H1 (cell line): ENCODE measurements around the gene SCAF1. TPM values are rescaled to one million over a fixed set of nuclear protein-coding genes. Genes with fewer than 3 reads are reported as not detected.
A peak's percentile ranks its signal among the peaks of the same experiment; 100 is the strongest.

Experiments used
- BACH1 ChIP-seq: IDR thresholded peaks from 2 replicates; pipeline ENCODE4 v1.6.1; 2012; ENCODE audit warnings: low read length, improper control_type of control experiment
- BCL11A ChIP-seq, 2 experiments: IDR thresholded peaks; one replicate each; pipeline ENCODE4 v1.6.1; 2011; ENCODE audit warnings: low read depth in 2 of 2, low read length in 2 of 2, mild to moderate bottlenecking in 2 of 2
- CBX5 ChIP-seq: fragments of 300-800, 300-1000 bp; sonication (generic); IDR thresholded peaks from 2 replicates; pipeline ENCODE4 v1.7.1; 2016; ENCODE audit warnings: antibody characterized with exemption, low read length, low read depth
- CHD1 ChIP-seq: IDR thresholded peaks from 2 replicates; pipeline ENCODE4 v1.6.1; 2012; ENCODE audit warnings: low read depth, low read length, improper control_type of control experiment
- CTBP2 ChIP-seq: IDR thresholded peaks from 2 replicates; pipeline ENCODE4 v1.7.0; 2011; ENCODE audit warnings: borderline replicate concordance, mild to moderate bottlenecking, moderate library complexity, mixed read lengths, low read length; ENCODE audit not compliant: insufficient read depth, insufficient read length
- EGR1 ChIP-seq: IDR thresholded peaks from 2 replicates; pipeline ENCODE4 v1.6.1; 2011; ENCODE audit warnings: low read depth, low read length, borderline replicate concordance
- EP300 ChIP-seq, 2 experiments: IDR thresholded peaks; 1 replicate in 1 of 2; 2 replicates in 1 of 2; pipeline ENCODE4 v1.6.1; 2011 to 2012; ENCODE audit warnings: low read depth in 2 of 2, low read length in 2 of 2, mild to moderate bottlenecking in 2 of 2, borderline replicate concordance in 1 of 2, inconsistent platforms in 1 of 2, moderate library complexity in 1 of 2
- GABPA ChIP-seq: IDR thresholded peaks from 2 replicates; pipeline ENCODE4 v1.6.1; 2011; ENCODE audit warnings: mild to moderate bottlenecking, low read length, moderate library complexity, borderline replicate concordance; ENCODE audit not compliant: insufficient read depth
- JUND ChIP-seq: IDR thresholded peaks from 2 replicates; pipeline ENCODE4 v1.6.1; 2011; ENCODE audit warnings: mild to moderate bottlenecking, improper control_type of control experiment, low read length
- MAFK ChIP-seq: IDR thresholded peaks from 2 replicates; pipeline ENCODE4 v1.6.1; 2012; ENCODE audit warnings: low read depth, mild to moderate bottlenecking, improper control_type of control experiment, low read length
- NRF1 ChIP-seq: IDR thresholded peaks from 2 replicates; pipeline ENCODE4 v1.6.1; 2011; ENCODE audit warnings: mild to moderate bottlenecking, low read depth, low read length, improper control_type of control experiment
- PHF8 ChIP-seq: fragments of 200-600 bp; sonication (generic); conservative IDR thresholded peaks from 2 replicates; pipeline ENCODE4 v1.7.1; 2012; ENCODE audit warnings: low read depth, mild to moderate bottlenecking, inconsistent platforms, low read length, moderate library complexity
- POLR2A ChIP-seq, 2 experiments: IDR thresholded peaks; 1 replicate in 1 of 2; 2 replicates in 1 of 2; pipeline ENCODE4 v1.6.1; 2011; ENCODE audit warnings: low read depth in 2 of 2, low read length in 2 of 2, mild to moderate bottlenecking in 2 of 2; ENCODE audit errors: control extremely low read depth in 1 of 2
- SP1 ChIP-seq: IDR thresholded peaks from 2 replicates; pipeline ENCODE4 v1.6.1; 2011; ENCODE audit warnings: low read depth, low read length
- TAF1 ChIP-seq: IDR thresholded peaks from 2 replicates; pipeline ENCODE4 v1.6.1; 2011; ENCODE audit warnings: mild to moderate bottlenecking, low read depth, low read length
- TBP ChIP-seq: IDR thresholded peaks from 2 replicates; pipeline ENCODE4 v1.6.1; 2011; ENCODE audit warnings: low read depth, low read length, improper control_type of control experiment
- polyA plus RNA-seq, 7 experiments: library from polyadenylated mRNA; depleted of rRNA in 3 of 7; stranded (reverse) in 5 of 7; unstranded in 2 of 7; fragments of >200 nt in 5 of 7; fragments of 200-250 nt in 2 of 7; gene quantifications; 1 replicate in 5 of 7; 2 replicates in 1 of 7; 4 replicates in 1 of 7; pipeline versions ENCODE4 v1.2.1 to v1.2.3, GENCODE V29; 2011 to 2013; ENCODE audit warnings: missing spikeins in 2 of 7, mixed read lengths in 2 of 7
- total RNA-seq: library from RNA; stranded (reverse); fragmentation: NEBNext Ultra II Directional; extraction: Animal tissue kit (Norgen Biotek cat#: 25700); gene quantifications from 2 replicates; pipeline ENCODE4 v1.2.1, GENCODE V29; 2021
- TF ChIP-seq, protein P1 (sequence below): IDR thresholded peaks from 2 replicates; pipeline ENCODE4 v1.6.1; 2011; ENCODE audit warnings: low read length, improper control_type of control experiment
- TF ChIP-seq, protein P2 (sequence below): IDR thresholded peaks from 2 replicates; pipeline ENCODE4 v1.6.1; 2011; ENCODE audit warnings: low read depth, mild to moderate bottlenecking, low read length; ENCODE audit not compliant: insufficient read depth

The SCAF1 gene
- total and polyA plus RNA-seq, 2 of the 8 experiments (the other 6 are each of a cell fraction or from before 2014, with no cell fraction given), result 9.7 to 81.7 TPM

DNA sequence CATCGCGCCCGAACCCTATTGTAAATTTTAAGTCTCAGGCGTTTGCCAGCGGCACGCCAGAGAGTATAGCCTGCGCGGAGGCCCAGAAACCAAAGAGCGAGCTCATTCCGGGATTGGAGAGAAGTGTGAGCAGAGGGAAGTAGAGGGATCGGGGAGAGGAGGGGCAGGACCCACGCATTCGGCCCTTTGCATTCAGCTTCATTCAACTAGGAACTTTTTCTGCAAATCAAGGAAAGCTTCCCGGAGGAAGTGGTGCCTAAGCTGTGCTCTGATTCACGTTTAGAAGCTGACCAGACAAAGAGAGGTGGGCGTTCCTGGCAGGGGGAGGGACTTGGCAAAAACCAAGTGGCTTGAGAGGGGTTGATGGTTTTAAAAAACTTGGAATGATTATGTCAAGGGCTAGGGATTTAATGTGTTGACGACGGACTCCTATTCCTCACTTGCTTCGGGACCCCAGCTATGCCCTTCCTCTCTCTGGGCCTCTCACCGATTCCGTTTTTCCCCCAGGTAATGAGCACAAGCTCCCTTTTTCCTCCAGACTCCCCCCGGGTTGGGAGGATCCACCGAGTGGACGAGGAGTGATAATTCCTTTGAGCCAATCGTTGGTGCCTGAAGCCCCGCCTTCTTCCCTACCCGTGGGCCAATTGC, 34.3 kb downstream of the SCAF1 start (continued):
- TF ChIP-seq EGR1 (peak; percentile 76; the same call in 1 of the 2 replicates), CTBP2 (no peak), CBX5 (no peak), BCL11A (IDR thresholded peaks at IDR 0.05; ENCODE audit: low read depth in 2 of 2, low read length in 2 of 2) (no peak), BACH1 (no peak), CHD1 (peak; percentile 96), MAFK (0 out of 2 replicates have a peak, but pooled peaks have one; percentile 12), TAF1 (peak; percentile 98), SP1 (peak; percentile 73), POLR2A (IDR thresholded peaks at IDR 0.05; ENCODE audit: control extremely low read depth in 1 of 2, low read depth in 2 of 2, low read length in 2 of 2) (peak; percentile 97 to 98; a peak in 2 of 3 replicates), EP300 (IDR thresholded peaks at IDR 0.05; ENCODE audit: borderline replicate concordance in 1 of 2, low read depth in 2 of 2, low read length in 2 of 2) (peak in 1 of 2 experiments; percentile 99; a peak in 2 of 3 replicates), NRF1 (no peak), TBP (peak; percentile 96), JUND (peak; percentile 94), PHF8 (peak; percentile 90), GABPA (no peak)
- TF ChIP-seq, protein P1, sequence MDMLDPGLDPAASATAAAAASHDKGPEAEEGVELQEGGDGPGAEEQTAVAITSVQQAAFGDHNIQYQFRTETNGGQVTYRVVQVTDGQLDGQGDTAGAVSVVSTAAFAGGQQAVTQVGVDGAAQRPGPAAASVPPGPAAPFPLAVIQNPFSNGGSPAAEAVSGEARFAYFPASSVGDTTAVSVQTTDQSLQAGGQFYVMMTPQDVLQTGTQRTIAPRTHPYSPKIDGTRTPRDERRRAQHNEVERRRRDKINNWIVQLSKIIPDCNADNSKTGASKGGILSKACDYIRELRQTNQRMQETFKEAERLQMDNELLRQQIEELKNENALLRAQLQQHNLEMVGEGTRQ, result no peak
- TF ChIP-seq, protein P2, sequence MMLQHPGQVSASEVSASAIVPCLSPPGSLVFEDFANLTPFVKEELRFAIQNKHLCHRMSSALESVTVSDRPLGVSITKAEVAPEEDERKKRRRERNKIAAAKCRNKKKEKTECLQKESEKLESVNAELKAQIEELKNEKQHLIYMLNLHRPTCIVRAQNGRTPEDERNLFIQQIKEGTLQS, result no peak
